Astrocyte of the spinal cord (primary cell): ENCODE results near the gene SPAG9.
"Not testable (repeated sequence)": the region's sequence is repeated elsewhere in the genome, so short reads cannot be mapped to it uniquely, and the experiment has no call there.

ENCODE experiments used
- DNase-seq: peaks from one replicate; pipeline ENCODE4 v3.0.0; 2011; ENCODE audit warnings: low read depth, low spot score
- H3K4me3 ChIP-seq: 2 replicates; pipeline ENCODE4 v1.5.1; 2011; ENCODE audit warnings: low read depth, mild to moderate bottlenecking, low read length, moderate library complexity
- CTCF ChIP-seq: IDR thresholded peaks from 2 replicates; pipeline ENCODE4 v1.5.1; 2012; ENCODE audit warnings: low read depth, mild to moderate bottlenecking, low read length, inconsistent platforms
- in situ Hi-C: cut with HindIII; loops from 2 replicates; pipeline ENCODE4 v1.10.0; 2017; ENCODE audit warnings: low sequenced_read_pairs

SPAG9 gene

GRCh38 chr17:50944054-50944901 lies 176.4 kb downstream of the SPAG9 start:
- no peak for DNase-seq
- no peak overlapping the region for H3K4me3 ChIP-seq
- in situ Hi-C loops = no loop called here
- no peak for TF ChIP-seq CTCF

DNA sequence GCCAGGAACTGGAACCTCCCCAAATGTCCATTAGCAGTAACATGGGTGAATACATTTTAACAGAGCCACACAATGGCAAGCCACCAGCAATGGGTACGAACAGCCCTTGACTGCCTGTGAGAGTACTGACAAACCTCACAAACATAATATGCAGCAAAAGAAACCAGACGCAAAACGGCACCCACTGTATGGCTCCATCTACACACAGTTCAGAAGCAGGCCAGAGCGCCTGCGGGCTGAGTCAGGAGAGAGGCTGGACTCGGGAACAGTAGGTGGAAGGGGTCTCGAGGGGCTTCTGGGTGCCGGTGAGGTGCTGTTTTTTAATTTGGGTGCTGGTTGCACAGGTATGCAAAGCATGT lies 177.1 kb downstream of the SPAG9 start:
- in situ Hi-C loops = no loop called here
- no peak for DNase-seq
- TF ChIP-seq CTCF = no peak
- H3K4me3 ChIP-seq = no peak overlapping the region

DNA sequence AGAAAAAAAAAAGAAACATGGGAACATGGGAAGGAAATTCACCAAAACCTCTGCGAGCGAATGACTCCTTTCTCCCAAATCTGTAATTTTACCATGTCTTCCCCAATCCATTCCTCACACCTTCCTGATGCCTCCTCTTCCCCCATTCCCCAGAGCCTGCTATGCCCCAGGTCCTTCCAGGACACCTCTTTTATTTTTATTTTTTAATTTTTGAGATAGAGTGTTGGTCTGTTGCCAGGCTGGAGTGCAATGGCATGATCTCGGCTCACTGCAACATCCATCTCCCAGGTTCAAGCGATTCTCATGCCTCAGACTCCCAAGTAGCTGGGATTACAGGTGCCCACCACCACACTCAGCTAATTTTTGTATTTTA lies 179.0 kb downstream of the SPAG9 start:
- DNase-seq, H3K4me3 ChIP-seq, in situ Hi-C loops: not testable (repeated sequence)

GRCh38 chr17:50939795-50940684 lies 180.6 kb downstream of the SPAG9 start:
- no peak for DNase-seq
- TF ChIP-seq CTCF = no peak
- H3K4me3 ChIP-seq = no peak overlapping the region
- in situ Hi-C loops = no loop called here

DNA sequence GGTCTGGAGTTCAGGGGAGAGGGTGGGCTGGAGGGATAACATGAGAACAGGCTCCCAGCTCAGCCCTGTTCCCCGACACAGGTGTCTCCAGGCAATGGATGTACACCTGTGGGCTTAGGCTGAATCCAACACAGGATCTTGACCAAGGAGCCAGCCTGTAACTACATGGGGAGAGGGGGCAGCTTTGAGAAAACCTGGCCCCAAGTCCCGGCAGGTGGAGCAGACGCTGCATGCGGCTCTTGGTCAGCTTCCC lies 181.2 kb downstream of the SPAG9 start:
- H3K4me3 ChIP-seq = no peak overlapping the region
- no peak for TF ChIP-seq CTCF
- in situ Hi-C loops = no loop called here
- no peak for DNase-seq

- no peak overlapping the region for H3K4me3 ChIP-seq
- TF ChIP-seq CTCF = no peak
- in situ Hi-C loops = no loop called here
- no peak for DNase-seq
Measured at GRCh38 chr17:50938821-50939541, 181.7 kb downstream of the SPAG9 start.

DNA sequence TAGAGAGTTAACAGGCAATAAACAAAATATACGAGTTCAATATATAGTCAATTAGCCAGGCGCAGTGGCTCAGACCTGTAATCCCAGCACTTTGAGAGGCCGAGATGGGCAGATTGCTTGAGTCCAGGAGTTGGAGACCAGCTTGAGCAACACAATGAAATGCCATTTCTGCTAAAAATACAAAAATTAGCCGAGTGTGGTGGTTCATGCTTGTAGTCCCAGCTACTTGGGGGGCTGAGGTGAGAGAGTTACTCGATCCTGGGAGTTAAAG lies 184.7 kb downstream of the SPAG9 start:
- TF ChIP-seq CTCF = no peak
- no peak overlapping the region for H3K4me3 ChIP-seq
- no peak for DNase-seq
- in situ Hi-C loops = no loop called here
